ENCODE data around the gene MORN5.

DNA sequence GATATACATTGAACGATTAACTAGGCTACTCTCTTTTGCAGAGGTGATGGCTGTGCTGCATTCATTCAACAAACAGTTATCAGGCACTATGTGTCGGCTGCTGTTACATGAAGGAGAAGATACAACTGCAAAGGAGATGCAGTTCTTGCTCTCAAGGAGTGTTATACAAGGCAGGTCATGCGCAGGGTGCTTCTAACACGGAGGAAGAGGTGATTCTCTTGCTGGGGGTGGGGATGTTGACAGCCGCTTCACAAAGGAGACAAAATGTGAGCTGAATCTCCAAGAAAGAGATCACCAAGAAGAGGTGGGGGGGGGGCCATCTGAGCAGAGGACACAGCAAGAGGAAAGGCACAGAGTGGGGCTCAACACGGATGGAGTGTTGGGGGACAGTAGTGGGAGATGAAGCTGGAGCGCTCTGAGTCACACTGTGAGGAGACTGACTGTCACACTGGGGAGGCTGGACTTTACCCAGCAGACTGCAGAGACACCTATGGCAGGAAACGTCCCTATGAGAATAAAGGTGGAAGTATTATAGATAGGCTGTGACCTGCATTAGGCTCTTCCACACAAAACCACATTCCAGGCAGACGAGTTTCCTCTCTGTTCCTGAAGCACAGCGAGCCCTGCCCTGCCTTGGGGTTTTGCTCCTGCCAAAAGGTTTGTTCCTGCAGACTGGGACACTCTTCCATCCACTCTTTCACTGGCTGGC lies 21.0 kb upstream of the MORN5 start:
- TF ChIP-seq, protein P1, sequence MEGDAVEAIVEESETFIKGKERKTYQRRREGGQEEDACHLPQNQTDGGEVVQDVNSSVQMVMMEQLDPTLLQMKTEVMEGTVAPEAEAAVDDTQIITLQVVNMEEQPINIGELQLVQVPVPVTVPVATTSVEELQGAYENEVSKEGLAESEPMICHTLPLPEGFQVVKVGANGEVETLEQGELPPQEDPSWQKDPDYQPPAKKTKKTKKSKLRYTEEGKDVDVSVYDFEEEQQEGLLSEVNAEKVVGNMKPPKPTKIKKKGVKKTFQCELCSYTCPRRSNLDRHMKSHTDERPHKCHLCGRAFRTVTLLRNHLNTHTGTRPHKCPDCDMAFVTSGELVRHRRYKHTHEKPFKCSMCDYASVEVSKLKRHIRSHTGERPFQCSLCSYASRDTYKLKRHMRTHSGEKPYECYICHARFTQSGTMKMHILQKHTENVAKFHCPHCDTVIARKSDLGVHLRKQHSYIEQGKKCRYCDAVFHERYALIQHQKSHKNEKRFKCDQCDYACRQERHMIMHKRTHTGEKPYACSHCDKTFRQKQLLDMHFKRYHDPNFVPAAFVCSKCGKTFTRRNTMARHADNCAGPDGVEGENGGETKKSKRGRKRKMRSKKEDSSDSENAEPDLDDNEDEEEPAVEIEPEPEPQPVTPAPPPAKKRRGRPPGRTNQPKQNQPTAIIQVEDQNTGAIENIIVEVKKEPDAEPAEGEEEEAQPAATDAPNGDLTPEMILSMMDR (IDR thresholded peaks at IDR 0.05) = no peak
- no peak for TF ChIP-seq POLR2A (IDR thresholded peaks at IDR 0.05)
